GM18519 (cell line): ENCODE measurements around the gene CDKN3.
A peak's percentile ranks its signal among the peaks of the same experiment; 100 is the strongest.
"Not testable (repeated sequence)": the region's sequence is repeated elsewhere in the genome, so short reads cannot be mapped to it uniquely, and the experiment has no call there.

Experiments
- ATAC-seq: cut with Tn5 transposase; IDR thresholded peaks from one replicate; pipeline ENCODE4 v1.9.1; 2021; ENCODE audit warnings: mild to moderate bottlenecking, moderate library complexity; ENCODE audit not compliant: unreplicated experiment, low FRiP score

Gene CDKN3

GRCh38 chr14:54420478-54421142, 23.8 kb downstream of the CDKN3 start:
- no peak for ATAC-seq

DNA sequence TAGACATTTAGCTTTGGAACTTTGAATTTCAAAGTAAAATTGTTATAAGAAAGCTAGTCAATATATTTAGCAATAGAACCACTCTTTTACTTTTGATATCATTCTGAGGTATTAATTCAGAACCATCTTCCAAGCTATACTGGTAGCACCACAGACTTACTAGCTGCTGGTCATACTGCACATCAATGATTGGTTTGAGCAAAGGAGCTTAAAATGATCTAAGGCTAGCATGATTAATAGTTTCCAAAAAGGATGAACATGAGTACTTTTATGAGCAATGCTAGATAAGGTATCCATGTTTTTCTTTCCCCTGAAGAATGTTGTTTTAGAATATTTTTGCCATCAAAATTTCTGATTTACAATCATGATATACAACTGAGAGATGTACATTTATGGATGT, 27.2 kb downstream of the CDKN3 start:
- no peak for ATAC-seq

DNA sequence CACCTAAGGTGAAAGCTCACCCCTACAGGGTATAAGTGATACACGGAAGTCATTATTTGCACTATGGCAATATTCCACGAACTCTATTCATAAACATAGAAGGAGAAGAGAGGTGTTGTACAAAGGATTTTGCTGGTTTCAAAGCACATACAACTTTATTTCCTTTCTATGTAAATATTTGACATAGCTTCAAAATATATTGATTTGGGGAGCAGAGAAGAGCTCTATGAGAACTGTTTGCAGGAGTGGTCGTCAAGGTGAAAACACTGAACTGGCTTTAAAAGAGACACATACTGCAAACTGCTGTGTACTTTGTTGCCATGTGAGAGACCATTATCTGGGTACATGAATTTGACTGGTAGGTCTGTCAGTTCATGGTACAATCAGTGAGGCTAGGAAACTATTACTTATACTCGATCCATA, 27.7 kb downstream of the CDKN3 start:
- no peak for ATAC-seq

GRCh38 chr14:54425068-54425467, 28.3 kb downstream of the CDKN3 start:
- ATAC-seq = no peak

DNA sequence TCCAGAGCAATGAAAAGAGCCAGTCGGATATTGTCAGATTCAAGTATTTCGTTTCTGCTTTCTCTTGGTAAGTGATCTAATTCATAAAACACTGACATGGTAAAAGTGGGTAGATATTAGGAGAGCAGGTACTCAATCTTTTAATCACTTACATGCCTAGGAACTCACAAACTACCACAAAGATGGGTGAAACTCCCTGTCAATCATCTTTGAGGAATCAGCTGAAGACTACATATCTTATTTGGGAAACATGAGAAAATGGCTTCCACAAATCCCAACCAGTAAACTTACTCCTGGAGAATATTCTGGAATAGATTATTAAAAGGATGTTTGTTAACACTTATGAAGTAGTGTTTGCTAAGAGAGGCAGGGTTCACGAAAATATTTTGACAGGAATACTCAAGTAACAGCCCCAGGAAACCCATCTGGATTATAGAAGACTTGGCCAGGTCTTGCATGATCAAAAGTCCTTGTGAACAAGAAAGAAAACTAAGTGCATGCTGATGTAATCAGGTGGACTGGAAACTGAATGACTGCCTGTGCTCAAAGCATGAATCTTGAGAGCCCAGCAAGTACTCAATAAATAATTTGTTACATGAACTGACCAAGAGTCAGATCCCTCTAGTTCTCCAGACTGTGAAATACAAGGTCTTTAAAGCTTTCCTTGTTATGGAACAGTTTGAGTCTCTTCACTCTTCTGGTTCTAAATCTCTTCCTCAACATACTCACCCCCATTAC, 28.9 kb downstream of the CDKN3 start:
- ATAC-seq = no peak

GRCh38 chr14:54427871-54428270, 31.1 kb downstream of the CDKN3 start:
- no peak for ATAC-seq

- no peak for ATAC-seq
Observed at GRCh38 chr14:54428527-54428926, 31.7 kb downstream of the CDKN3 start.

DNA sequence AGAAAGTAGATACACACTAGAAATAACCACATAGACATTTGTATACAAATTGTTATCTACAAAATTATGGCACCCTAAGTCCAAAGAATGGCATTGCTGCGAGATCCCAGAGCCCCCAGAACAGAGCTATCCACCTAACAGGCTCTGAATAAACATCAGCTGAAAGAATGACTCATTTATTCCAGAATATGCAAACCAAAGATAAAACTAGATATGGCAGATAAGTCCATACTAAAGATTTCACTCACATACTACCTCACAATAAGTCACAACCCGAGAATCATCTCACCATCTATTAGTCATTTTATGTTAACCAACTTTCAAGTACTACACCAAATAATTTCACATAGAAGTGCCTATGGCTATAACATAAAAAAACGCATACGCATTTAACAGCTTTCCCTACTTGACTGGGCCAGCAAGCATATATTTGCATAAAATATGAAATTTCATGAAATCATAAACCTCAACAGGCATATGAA, 38.7 kb downstream of the CDKN3 start:
- ATAC-seq = peak; percentile 52

- ATAC-seq = not testable (repeated sequence)
Observed at GRCh38 chr14:54437954-54438353, 41.1 kb downstream of the CDKN3 start.

GRCh38 chr14:54438703-54439102, 41.9 kb downstream of the CDKN3 start:
- no peak for ATAC-seq

- ATAC-seq = no peak
Observed at GRCh38 chr14:54440037-54440436, 43.2 kb downstream of the CDKN3 start.

DNA sequence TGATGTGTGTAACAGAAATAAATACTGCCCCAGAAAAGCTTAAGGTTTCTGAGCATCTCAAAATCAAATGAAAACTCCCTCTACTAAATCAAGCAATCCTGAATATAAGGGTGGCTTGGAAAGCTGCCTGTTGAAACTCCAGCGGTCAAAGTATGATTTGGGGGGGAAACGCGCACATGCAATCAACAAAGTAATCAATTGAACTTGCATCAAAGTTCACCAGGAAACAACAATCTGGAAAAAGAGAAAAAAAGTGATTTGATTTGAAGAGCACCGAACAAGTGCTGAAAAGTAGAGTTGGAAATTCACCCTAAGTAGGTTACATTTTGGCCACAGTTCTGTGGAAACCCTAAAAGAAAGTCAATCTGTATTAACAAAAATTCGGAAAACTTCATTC, 43.7 kb downstream of the CDKN3 start:
- ATAC-seq = no peak

DNA sequence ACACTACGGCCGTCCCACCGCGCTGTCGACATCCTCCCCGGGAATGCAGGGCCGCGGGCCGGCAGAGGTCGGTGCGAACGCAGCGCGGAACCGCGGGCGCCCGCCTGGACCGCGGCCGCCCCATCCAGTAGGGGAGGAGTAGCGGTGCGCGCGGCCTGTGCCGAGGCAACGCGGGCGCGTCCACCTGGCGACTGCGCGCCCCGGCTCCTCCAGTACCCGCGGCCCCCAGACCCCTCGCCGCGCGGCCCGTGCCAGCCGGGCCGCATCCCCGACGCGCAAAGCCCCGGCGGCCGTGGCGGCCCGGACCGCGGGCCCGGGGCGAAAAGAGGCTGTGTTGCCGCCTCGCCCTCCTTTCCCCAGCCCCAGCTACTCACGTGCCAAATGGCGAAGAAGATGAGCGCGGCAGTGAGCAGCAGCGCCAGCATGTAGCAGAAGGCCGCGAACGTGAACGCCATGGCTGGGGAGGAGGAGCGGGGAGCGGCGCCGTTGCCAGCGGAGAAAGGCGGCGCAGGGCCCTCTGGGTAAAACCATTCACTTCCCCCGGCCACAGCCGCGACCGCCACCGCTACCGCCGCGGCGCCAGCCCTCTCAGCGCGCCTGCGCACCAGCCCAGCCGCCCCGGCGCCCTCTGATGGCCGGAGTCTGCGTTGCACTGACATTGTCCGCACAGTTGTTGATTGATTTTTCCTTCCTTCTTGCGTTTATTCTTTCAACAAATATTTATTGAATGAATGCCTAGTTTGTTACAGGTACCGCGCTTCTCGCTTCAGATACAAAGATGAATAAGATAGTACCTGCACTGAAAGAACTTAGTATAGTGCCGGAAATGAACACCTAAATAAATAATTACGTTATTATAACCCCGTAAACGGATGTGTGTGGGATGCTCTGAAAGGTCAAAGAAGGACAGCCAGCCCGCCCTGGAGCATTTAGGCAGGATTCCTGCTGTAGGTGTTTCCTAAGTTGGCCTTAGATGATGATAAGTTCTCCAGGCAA, 44.4 kb downstream of the CDKN3 start, which contains the start of gene CNIH1:
Gene CNIH1 (minus strand): TSS at position 502 of the 996 bp plus-strand sequence. CDS start 47 bp downstream, at position 455.
- peak; percentile 80 for ATAC-seq

DNA sequence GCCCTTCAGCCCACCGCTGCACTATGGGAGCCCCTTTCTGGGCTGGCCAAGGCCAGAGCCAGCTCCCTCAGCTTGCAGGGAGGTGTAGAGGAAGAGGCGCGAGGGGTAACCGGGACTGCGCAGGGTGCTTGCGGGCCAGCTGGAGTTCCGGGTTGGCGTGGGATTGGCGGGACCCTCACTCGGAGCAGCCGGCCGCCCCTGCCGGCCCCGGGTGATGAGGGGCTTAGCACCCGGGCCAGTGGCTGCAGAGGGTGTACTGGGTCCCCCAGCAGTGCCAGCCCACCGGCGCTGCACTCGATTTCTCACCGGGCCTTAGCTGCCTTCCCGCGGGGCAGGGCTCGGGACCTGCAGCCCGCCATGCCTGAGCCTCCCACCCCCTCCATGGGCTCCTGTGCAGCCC, 46.2 kb downstream of the CDKN3 start:
- not testable (repeated sequence) for ATAC-seq

DNA sequence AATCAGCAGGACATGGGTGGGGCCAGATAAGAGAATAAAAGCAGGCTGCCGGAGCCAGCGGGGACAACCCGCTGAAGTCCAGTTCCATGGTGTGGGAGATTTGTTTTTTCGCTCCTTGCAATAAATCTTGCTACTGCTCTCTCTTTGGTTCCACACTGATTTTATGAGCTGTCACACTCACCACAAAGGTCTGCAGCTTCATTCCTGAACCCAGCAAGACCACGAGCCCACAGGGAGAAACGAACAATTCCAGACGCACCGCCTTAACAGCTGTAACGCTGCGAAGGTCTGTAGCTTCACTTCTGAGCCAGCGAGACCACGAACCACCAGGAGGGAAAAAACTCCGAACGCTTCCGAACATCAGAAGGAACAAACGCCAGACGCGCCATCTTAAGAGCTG, 47.2 kb downstream of the CDKN3 start:
- ATAC-seq = no peak

DNA sequence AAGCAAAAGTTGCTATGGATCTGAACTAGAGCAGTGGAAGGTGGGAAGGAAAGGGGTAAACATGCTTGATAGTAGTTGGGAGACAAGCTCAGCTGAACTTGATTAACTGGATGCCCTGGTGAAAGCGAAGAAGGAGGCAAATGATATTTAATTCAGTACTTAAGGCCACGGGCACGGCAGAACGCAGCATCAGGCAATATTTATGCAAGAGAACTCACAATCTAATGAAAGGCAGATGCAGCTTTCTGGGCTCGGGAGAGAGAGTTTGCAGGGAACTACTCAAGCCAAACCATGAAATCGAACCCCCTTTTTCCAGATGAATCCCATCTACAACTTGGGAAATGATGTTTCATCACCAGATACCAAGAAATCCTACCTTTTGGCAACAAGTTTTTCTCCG, 47.9 kb downstream of the CDKN3 start:
- ATAC-seq = no peak

DNA sequence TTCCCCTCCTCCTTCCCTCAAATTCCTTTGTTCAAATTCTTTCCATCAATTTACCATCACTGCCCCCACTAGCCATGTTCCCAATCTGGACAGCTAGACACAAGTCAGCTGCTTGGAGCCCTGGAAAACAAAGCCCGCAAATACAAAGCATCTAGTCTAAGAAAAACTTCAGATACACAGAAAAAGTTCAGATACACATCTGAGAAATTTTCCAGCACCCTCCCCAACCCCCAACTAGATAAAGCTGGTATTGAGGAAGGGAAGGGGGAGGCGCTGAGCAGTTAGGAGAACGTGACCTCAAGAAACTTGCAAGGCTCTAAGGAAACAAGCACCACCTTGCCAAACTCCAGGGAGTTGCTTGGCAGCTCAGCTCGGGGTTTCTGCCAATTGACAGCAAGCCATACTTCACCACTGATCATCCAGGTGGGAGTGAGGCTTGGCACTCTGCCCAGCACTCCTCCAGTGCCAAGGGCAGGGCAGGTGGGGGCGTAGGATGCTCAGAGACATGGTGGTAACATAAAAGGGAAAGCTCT, 49.4 kb downstream of the CDKN3 start:
- no peak for ATAC-seq

GRCh38 chr14:54447231-54447692, 50.5 kb downstream of the CDKN3 start:
- ATAC-seq = no peak

DNA sequence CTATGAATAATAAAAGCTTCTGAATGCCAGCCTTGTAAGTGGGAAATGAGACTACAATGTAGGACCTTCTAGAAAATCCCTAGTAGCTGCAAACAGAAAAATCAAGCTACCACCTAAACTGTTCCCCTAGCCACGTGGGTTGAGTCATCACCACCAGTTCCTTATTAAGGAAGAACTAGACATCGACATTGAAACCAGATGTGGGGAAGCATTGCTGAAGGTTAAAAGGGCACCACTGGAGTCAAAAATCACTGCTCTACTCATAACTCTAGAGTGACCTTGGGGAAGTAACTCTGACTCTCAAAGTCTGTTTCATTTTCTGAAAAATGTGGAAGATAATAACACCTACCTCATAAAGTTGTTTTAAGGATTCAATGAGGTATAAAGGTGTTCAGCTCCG, 53.7 kb downstream of the CDKN3 start:
- ATAC-seq = no peak

- ATAC-seq = no peak
Observed at GRCh38 chr14:54451121-54451601, 54.4 kb downstream of the CDKN3 start.
